Activated effector memory CD4-positive, alpha-beta T cell treated with Interleukin-2 at 50 U/mL for 16 hours (primary cell): ENCODE data around the gene MAST3.

Experiments used
- DNase-seq: peaks from one replicate; pipeline ENCODE4 v3.0.0-alpha.2; 2020

Gene MAST3

GRCh38 chr19:18161636-18162002, 64.0 kb downstream of the MAST3 start:
- DNase-seq, result no peak

GRCh38 chr19:18164072-18164471, 66.5 kb downstream of the MAST3 start:
- DNase-seq, result no peak

GRCh38 chr19:18165794-18166544, 68.4 kb downstream of the MAST3 start:
- no peak for DNase-seq

- no peak for DNase-seq
These were observed 69.4 kb downstream of the MAST3 start for GRCh38 chr19:18167011-18167410.

- peak; percentile 39 for DNase-seq
These were observed 70.5 kb downstream of the MAST3 start for GRCh38 chr19:18167975-18168645.

- DNase-seq, result no peak
These were observed 71.2 kb downstream of the MAST3 start for GRCh38 chr19:18168673-18169381.

GRCh38 chr19:18170714-18171255, 73.2 kb downstream of the MAST3 start:
- no peak for DNase-seq

- no peak for DNase-seq
These were observed 74.2 kb downstream of the MAST3 start for GRCh38 chr19:18171605-18172327.

- no peak for DNase-seq
These were observed 74.9 kb downstream of the MAST3 start for GRCh38 chr19:18172331-18173053.

- no peak for DNase-seq
These were observed 75.5 kb downstream of the MAST3 start for GRCh38 chr19:18173054-18173571.

GRCh38 chr19:18173572-18174288, 76.2 kb downstream of the MAST3 start, which contains the start of gene IFI30:
Gene IFI30 (plus strand): TSS chr19:18173813. CDS start chr19:18173842, 29 bp downstream.
- DNase-seq, result peak; percentile 53

GRCh38 chr19:18174983-18175382, 77.4 kb downstream of the MAST3 start:
- DNase-seq, result no peak

GRCh38 chr19:18176367-18177310, 79.1 kb downstream of the MAST3 start:
- no peak for DNase-seq

GRCh38 chr19:18179957-18180356, 82.4 kb downstream of the MAST3 start:
- DNase-seq, result no peak

GRCh38 chr19:18183529-18183928, 86.0 kb downstream of the MAST3 start:
- DNase-seq, result no peak

- DNase-seq, result no peak
These were observed 88.0 kb downstream of the MAST3 start for GRCh38 chr19:18185538-18185937.

- DNase-seq, result no peak
These were observed 92.7 kb downstream of the MAST3 start for GRCh38 chr19:18190278-18190677.

GRCh38 chr19:18191640-18192062, 94.1 kb downstream of the MAST3 start:
- no peak for DNase-seq

- peak; percentile 97 for DNase-seq
These were observed 95.3 kb downstream of the MAST3 start, which contains the start of gene MPV17L2 for GRCh38 chr19:18192673-18193387. Gene MPV17L2 (plus strand): TSS chr19:18193218. CDS start chr19:18193282, 64 bp downstream.
